NCI-H2081 treated with DMSO at 0.1 percent for 48 hours (cell line): ENCODE results near the gene TFDP2.
"Not testable (repeated sequence)": the region's sequence is repeated elsewhere in the genome, so short reads cannot be mapped to it uniquely, and the experiment has no call there.

Source experiments
- DNase-seq: peaks from one replicate; lab custom pipeline; 2025; lab: John Stamatoyannopoulos, UW

TFDP2 gene, protein sequence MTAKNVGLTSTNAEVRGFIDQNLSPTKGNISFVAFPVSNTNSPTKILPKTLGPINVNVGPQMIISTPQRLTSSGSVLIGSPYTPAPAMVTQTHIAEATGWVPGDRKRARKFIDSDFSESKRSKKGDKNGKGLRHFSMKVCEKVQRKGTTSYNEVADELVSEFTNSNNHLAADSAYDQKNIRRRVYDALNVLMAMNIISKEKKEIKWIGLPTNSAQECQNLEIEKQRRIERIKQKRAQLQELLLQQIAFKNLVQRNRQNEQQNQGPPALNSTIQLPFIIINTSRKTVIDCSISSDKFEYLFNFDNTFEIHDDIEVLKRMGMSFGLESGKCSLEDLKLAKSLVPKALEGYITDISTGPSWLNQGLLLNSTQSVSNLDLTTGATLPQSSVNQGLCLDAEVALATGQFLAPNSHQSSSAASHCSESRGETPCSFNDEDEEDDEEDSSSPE

DNA sequence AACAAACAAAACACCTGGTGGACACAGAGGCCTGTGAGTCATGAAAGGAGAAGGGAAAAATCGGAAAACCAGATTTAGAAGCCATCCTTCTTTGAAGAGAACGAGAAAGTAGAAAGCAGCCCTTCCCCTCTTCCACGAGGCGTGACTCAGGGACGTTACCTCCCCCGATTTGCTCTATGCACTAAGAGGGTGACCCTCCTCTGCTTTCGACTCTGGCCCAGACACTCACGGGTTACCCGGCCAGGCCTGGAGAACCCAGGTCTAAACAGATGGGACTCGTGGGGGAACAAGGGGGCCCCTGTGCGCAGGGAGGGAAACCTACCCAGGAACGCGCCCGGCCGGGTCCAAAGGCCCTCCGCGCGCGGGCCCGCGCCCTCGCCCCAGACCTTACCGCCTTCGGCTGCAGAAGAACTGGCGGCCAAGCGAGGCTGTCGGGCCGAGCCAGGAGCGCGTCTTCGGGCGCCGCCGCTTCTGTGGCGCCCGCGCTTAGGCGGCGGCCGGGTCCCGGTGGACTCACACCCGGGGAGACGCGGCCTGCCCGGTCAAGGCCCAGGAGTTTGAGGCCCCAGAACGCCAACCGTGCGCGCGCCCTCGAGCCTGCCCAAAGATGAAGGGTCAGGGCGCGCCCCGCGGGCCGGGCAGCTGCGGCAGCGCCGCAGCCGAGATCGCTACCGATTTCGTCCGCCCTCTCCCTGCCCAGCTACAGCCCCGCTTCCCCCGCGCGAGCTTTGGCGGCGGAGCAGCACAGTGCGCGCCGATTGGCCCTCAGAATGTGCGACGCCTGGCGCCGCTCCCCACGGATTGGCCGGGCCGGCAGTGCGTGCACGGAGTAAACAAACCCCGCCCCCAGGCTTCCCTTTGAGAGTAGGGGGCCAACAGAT lies at the start of gene TFDP2:
TFDP2 (minus strand) TSS at position 753 of the 881 bp plus-strand sequence. CDS start 47,795 bp downstream, outside the sequence.
- peak; percentile 74 for DNase-seq

DNA sequence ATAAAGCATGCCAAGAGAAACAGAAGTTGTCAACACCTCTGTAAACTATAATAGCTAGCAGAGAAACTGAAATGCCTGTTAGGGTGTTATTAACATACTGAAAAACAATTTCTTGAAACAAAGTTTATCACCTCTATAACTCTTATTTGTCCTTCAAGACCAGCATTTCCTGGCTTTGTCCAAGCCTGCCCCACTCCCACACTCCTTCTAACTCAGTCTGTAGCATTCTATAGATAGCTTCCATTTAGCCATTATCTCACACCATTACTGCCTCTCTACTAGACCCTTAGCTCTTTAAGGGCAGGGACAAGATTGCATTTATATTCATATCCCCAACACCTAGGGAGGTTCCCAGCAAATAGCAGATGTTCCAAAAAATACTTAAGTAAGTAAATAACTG lies 39.5 kb upstream of the TFDP2 start:
- DNase-seq = no peak

DNA sequence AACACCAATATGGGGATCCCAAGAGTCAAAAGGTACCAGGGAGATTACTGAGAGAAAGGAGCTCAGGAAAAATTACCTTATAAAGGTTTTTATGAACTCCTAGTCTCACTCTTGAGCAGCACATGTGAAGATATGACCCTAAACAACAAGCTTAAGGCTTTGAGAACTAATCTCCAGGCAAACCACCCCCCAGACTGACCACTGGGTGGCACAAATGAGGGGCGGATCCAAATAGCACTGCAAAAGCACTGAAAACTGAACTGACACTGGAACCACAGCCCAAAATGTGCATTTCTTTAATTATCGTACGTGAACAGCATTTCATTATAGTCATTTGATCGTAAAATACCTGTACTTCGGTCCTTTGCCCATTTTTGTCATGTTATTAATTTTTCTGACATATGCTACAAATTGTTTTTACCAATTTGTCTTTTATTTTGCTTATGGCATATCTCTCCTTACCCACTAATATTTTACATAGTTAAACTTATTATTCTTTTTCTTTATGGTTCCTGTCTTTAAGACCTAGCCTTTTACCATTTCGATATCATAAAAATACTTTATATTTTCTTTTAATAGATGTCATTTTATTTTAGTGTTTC lies 31.5 kb upstream of the TFDP2 start:
- DNase-seq = no peak

DNA sequence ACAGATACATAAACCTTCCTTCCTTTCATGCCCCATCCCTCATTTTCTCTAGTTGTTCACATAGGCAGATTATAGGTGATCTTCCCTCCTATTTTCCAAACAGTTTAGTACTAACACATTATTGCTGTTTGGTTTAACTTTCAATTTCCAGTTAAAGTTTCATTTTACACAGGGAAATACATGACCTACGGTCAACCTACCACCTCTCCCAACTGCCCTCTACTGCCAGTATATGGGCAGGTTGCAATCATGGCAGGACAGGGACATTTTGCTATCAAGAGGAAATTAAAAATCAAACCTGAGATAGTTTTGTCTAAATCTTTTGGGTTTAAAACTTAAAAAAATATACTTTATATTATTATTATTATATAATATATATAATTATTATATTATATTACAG lies 26.1 kb upstream of the TFDP2 start:
- no peak for DNase-seq

DNA sequence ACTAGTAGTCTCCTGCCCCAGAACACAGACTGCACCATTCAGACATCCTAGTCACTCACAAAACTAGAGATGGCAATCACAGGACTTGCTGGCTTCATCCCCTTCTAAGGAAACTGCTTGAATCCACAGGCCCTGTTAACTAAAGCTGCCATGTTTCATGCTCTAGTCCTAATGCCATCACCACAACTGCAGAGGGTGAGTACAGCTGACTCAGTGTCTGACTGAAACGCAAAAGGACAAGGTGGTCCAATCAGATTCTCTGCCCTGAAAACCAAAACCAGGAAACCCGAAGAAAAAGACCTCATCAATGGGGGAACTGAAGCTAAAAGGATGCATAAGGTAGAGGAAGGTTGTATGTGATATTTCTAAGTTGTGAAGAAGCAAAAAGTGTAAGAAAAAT lies 25.2 kb upstream of the TFDP2 start:
- DNase-seq = no peak

DNA sequence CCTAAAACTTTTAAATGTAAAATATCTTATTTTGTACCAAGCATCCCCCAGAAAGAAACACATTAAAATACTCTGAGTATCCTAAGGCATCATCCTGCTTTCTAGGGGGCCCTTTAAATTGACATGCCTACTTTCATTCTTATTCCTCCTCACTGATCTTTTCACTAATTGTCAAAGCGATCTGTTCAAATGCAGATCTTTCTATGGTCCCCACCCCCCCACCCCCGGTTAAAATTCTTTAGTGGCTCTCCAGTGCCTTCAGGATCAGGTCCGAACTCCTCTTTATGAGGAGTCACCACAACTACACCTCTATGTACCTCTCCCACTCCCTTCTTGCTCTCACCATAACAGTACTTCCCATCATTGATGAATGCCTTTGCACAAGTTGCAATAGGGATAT lies 19.2 kb upstream of the TFDP2 start:
- DNase-seq = no peak

DNA sequence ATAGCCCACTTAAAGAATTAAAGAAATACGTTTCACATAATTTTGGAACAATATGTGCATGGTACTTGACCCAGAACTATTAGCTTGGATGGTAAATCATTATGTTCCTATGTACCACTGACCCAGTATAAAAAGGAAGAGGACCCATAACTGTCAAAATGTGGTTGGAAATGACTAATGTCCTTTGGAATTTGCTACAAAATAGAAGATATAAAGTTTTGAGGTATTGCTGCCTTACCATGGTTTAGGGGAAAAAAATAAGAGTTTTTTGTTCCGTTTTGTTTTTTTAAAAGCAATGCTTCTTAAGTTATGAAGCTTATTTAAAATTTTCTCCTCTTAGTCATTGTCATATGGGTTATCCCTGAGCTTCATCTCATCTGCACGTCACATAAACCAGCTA lies 15.8 kb upstream of the TFDP2 start:
- no peak for DNase-seq

DNA sequence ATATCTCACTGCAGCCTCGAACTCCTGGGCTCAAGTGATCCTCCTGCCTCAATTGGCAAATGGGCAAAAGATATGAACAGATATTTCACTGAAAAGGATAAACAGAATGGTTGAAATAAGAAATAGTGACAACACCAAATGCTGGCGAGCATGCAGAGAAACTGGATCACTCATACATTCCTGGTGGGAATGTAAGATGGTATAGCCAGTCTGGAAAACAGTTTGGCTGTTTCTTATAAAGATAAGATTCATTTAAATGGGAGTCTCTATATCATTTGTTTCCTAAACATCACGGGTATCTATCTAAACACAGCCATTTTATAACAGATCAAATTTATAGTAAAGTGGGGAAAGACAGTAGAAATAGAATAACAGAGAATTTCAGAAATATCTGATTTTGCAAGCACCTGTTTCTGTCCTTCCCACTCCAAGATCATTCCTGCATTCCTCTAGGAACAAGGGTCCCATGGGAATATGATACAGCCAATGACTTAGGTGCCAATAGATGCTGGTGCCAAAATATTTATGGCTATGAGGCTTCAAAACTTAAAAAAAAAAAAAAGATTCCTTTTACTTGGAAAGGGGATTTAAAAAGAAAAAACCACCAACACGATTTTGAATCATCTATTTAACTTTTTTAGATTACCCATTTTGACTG lies 9.9 kb upstream of the TFDP2 start:
- DNase-seq = no peak

DNA sequence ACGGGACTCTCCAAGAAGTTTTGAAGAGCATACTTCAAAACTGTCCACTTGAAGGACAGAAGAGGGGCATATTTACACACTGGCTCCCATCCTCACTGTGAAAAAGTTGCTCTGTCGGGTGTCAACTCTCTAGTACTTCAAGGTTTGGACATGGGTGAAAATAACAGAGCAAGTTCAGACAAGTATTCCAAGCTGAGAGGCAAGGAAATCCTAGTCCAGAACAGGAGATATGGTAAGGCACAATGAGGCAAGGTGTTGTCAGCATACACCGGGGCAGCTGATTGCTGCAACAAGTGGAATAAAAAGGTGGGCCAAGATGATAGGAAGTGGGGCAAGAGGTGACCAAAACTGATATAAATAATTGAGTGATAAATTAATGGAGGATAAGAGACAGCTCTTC lies 4.8 kb upstream of the TFDP2 start:
- no peak for DNase-seq

DNA sequence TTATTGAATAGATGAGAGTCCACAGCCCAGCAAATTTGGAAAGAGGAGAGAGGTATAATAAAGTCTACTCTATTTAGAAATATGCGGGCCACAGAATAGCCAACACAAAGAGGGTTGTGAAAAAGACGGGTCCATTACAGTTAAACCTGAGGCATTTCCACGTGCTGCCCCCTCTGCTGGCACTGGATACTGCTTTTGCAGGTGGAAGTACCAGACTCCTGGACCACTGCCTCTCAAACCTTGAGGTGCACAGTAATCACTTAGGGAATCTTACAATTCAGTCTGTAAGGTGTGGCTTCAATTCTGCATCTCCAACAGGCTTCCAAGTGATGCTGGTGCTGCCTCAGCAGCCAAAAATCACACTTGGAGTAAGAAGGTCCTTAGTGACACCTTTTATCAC lies 3.0 kb upstream of the TFDP2 start:
- no peak for DNase-seq

DNA sequence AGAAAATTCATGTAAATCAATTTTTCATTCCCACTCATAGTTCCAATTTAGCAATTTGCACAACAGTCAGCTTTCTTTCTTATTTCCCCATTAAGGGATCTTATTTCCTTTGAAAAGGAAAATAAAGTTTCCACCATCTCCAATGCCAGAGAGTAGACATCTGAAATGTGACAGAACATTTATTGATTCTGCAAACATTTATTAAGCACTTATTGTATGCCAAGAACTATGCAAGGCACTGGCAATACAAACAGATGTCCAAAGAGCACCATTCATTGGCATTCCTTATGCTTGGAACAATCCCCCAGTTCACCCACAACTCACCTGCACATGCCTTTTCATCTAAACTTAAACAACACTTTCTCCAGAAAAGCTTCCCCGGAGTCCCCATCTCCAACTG lies 2.5 kb upstream of the TFDP2 start:
- DNase-seq = no peak

DNA sequence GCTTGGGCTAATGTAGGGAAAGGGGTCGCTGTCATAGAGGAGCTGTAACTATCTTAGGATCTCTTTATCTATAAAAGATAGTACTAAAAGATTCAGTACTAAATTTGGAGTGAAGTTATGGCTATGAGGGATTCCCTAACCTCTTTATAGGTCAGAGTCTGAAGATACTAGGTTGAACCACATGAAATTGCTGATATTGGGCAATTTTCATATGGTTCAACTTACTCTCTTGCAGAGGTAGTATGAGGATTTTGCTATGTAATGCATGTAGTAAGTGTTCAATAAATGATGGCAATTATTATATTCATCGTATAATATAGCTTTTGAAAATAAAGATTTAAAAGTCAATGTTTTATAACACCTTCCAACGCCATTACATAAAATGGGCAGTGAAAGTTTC lies 1.9 kb upstream of the TFDP2 start:
- no peak for DNase-seq

DNA sequence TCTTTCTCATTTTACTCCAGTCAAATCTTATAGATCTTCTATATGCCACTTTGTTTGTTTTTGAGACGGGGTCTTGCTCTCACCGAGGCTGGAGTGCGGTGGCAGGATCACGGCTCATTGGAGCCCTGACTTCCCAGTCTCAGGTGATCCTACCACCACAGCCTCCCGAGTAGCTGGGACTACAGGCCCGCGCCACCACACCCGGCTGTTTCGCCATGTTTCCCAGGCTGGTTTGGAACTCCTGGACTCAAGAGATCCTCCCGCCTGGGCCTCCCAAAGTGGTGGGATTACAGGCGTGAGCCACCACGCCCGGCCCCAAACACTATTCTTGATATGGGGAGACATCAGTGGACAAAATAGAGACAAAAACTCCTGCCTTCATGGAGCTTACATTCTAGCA lies 927 bp upstream of the TFDP2 start:
- no peak for DNase-seq

DNA sequence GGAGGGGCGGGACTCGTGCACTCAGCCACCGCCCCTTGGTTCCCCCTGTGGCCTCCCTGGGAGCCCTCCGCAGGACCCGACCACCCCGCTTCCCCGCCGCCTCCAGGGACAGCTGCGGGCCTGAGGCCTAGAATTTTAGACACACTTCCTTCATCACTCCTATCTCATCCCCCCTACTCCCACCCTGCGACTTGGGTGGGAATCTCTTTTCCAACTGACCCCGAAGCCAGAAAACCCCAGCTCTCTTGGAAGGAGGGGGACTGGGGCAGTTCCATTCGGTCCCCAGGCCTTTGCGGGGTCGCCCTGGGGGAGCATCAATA lies 289 bp upstream of the TFDP2 start:
- no peak for DNase-seq

DNA sequence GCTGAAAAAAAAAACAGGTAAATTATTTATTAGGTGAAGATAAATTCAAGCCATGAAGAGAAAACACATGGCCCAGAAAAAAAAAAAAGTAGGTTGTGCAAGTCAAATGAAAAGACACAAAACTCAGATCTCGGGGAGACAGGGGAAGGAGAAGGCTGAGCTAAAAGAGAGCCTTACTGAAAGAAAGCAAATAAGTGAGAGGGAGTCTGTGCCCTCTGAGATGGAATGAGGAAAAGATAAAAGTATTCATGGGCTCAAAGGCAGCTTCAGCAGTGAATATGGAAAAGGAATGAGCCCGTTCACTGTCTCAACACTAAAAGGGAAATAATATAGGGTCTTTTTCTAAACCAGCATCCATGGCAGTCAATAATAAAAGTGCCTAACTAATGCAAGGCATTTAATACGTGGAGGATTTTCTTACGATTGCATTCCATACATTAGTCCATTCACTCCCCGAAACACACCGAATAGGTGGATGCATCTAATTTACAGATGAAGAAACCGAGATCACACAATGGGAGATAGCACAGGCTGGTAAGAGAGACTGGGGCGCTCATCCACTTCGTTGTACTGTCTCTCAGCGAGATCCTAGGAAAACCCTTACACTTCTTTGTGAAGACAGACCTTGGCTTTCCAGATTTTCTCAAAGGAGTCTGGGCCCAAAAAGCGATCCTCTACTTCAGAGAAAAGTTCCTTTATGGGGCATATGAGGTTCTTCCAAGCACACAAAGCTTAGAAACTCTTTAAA lies 1.1 kb downstream of the TFDP2 start:
- no peak for DNase-seq

DNA sequence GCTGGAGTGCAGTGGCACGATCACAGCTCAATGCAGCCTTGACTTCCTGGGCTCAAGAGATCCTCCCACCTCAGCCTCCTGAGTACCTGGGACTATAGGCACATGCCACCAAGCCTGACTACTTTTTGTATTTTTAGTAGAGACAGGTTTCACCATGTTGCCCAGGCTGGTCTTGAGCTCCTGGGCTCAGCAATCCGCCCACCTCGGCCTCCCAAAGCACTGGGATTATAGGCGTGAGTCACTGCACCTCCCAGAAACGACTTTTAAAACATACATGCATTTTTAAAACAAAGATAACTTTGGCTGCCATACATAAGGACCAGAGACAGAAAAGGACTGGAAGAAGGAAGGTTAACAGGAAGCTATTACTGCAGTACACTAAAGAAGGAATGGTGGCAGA lies 4.8 kb downstream of the TFDP2 start:
- DNase-seq = not testable (repeated sequence)

DNA sequence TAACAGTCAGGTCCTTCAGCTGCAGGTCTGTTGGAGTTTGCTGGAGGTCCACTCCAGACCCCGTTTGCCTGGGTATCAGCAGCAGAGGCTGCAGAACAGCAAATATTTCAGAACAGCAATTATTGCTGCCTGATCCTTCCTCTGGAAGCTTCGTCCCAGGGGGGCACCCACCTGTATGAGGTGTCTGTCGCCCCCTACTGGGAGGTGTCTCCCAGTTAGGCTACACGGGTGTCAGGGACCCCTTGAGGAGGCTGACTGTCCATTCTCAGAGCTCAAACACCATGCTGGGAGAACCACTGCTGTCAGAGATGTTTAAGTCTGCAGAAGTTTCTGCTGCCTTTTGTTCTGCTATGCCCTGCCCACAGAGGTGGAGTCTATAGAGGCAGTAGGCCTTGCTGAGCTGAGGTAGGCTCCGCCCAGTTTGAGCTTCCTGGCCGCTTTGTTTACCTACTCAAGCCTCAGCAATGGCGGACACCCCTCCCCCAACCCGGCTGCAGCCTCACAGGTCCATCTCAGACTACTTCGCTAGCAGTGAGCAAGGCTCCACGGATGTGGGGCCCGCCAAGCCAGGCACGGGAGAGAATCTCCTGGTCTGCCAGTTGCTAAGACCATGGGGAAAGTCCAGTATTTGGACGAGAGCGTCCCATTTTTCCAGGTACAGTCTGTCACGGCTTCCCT lies 8.6 kb downstream of the TFDP2 start:
- not testable (repeated sequence) for DNase-seq

DNA sequence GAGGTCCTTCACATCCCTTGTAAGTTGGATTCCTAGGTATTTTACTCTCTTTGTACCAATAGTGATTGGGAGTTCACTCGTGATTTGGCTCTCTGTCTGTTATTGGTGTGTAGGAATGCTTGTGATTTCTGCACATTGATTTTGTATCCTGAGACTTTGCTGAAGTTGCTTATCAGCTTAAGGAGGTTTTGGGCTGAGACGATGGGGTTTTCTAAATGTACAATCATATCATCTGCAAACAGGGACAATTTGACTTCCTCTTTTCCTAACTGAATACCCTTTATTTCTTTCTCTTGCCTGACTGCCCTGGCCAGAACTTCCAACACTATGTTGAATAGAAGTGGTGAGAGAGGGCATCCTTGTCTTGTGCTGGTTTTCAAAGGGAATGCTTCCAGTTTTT lies 12.3 kb downstream of the TFDP2 start:
- DNase-seq = not testable (repeated sequence)

DNA sequence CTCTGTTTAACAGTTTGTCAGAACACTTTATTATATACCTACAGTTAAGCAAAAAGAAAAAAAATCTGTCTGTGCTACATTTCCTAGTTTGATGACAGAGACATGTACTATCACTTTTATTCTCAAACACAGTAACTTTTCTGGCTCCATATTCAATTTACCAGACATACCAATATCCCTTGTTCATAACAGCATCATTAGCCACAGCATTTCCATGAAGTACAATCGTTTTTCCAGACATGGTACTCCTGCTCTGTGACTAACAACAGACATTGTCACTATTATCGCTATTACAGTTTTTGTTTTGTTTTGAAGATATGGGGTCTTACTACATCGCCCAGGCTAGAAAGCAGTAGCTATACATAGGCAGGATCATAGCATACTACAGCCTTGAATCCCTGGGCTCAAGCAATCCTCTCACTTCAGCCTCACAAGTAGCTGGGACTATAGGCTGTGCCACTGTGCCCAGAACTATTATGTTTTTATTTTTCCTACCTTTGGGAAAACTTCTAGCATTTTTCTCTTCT lies 14.5 kb downstream of the TFDP2 start:
- DNase-seq = no peak

DNA sequence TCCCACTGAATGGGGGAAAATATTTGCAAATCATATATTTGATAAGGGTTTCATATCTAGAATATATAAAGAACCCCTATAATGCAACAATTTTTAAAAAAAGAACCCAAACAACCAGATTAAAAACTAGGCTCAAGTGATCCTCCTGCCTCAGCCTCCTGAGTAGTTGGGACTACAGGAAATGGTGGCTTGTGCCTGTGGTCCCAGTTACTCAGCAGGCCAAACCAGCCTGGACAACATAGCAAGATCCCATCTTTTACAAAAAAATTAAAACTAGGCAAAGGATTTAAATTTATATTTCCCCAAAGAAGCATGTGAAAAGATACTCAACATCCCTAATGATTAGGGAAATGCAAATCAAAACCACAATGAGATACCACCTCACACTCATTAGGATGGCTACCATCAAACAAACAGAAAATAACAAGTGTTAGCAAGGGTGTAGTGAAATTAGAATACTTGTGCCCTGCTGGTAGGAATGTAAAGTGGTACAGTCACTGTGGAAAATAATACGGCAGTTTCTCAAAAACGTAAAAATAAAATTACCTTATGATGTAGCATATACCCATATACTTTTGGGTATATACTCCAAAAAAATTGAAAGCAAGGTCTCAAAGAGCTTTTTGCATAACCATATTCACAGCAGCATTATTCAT lies 19.7 kb downstream of the TFDP2 start:
- no peak for DNase-seq
